HCT116 (cell line): Measurements from ENCODE around the gene ARMS2. TPM values are rescaled to one million over a fixed set of nuclear protein-coding genes. Genes with fewer than 3 reads are reported as not detected.
A peak's percentile ranks its signal among the peaks of the same experiment; 100 is the strongest.

Experiments used
- ATAC-seq: fragments of 200-7000 bp; cut with Tn5 transposase; 2 replicates; pipeline ENCODE4 v1.9.1; 2020; ENCODE audit warnings: mild to moderate bottlenecking, moderate library complexity
- BruUV-seq: library from RNA; stranded (reverse); fragments of 400-500 nt; replicated peaks from 2 replicates; lab custom pipeline; 2021; lab: Mats Ljungman, UMichigan
- CTCF ChIA-PET: fragments of 300-600 bp; sonication (Branson Sonifier 250); formaldehyde crosslinking; loops from one replicate; lab custom pipeline; 2021; ENCODE audit warnings: antibody characterized with exemption; lab: Charles Lee
- POLR2A ChIA-PET: fragments of 300-600, 350-600 bp; sonication (Branson Sonifier 250); formaldehyde crosslinking; loops from one replicate; lab custom pipeline; 2021; ENCODE audit warnings: antibody characterized with exemption; lab: Charles Lee
- RAD21 ChIA-PET, 2 experiments: fragments of 300-600 bp; sonication (Branson Sonifier 250); formaldehyde crosslinking; loops; one replicate each; lab custom pipeline; 2023; ENCODE audit warnings: low total read pairs in 2 of 2; ENCODE audit not compliant: uncharacterized antibody in 2 of 2, unreplicated experiment in 2 of 2, low non-redundant PET in 1 of 2; lab: Charles Lee
- DNase-seq: peaks from one replicate; pipeline ENCODE4 v3.0.0-alpha.2; 2010; ENCODE audit warnings: low read depth, low spot score
- H2AFZ ChIP-seq: fragments of 200-600 bp; shearing (Covaris generic), sonication (generic); 2 replicates; pipeline ENCODE4 v1.6.1; 2017; ENCODE audit warnings: low read depth, mixed run types, mixed read lengths, antibody characterized with exemption, low read length; ENCODE audit not compliant: poor library complexity, severe bottlenecking
- H3K27ac ChIP-seq: 2 replicates; pipeline ENCODE4 v1.5.1; 2012; ENCODE audit warnings: low read depth, low read length
- H3K27me3 ChIP-seq: fragments of 200-600 bp; sonication (generic); 2 replicates; pipeline ENCODE4 v1.6.1; 2016; ENCODE audit warnings: mixed run types, low read length, mixed read lengths; ENCODE audit not compliant: insufficient read depth
- H3K36me3 ChIP-seq, 2 experiments: fragments of 200-500 bp in 1 of 2; fragments of 200-600 bp in 1 of 2; sonication (Bioruptor generic) in 1 of 2; sonication (generic) in 1 of 2; 2 replicates each; pipeline versions ENCODE4 v1.5.1 to v1.6.1; 2014 to 2016; ENCODE audit warnings: low read length in 2 of 2, inconsistent platforms in 1 of 2, mixed read lengths in 1 of 2, mixed run types in 1 of 2; ENCODE audit not compliant: insufficient read depth in 2 of 2, control insufficient read depth in 1 of 2
- H3K4me1 ChIP-seq, 2 experiments: fragments of 200-600 bp in 1 of 2; sonication (generic) in 1 of 2; 2 replicates each; pipeline versions ENCODE4 v1.5.1 to v1.6.1; 2012 to 2017; ENCODE audit warnings: low read length in 2 of 2, inconsistent platforms in 1 of 2, mild to moderate bottlenecking in 1 of 2, mixed read lengths in 1 of 2, mixed run types in 1 of 2, moderate library complexity in 1 of 2; ENCODE audit not compliant: insufficient read depth in 2 of 2, control insufficient read depth in 1 of 2
- H3K4me2 ChIP-seq: fragments of 200-600 bp; sonication (generic); 2 replicates; pipeline ENCODE4 v1.6.1; 2017; ENCODE audit warnings: mixed run types, low read length, mixed read lengths
- H3K4me3 ChIP-seq, 2 experiments: fragments of 200-600 bp in 1 of 2; sonication (generic) in 1 of 2; replicated peaks in 1 of 2; 2 replicates each; pipeline ENCODE4 v1.5.1; 2011 to 2016; ENCODE audit warnings: low read length in 2 of 2, control low read depth in 1 of 2, low read depth in 1 of 2, mild to moderate bottlenecking in 1 of 2, mixed read lengths in 1 of 2, mixed run types in 1 of 2
- H3K79me2 ChIP-seq: fragments of 200-600 bp; sonication (generic); 2 replicates; pipeline ENCODE4 v1.6.1; 2017; ENCODE audit warnings: mild to moderate bottlenecking, mixed run types, low read length, moderate library complexity, mixed read lengths; ENCODE audit not compliant: insufficient read depth
- H3K9ac ChIP-seq: fragments of 200-600 bp; sonication (generic); 2 replicates; pipeline ENCODE4 v1.6.1; 2016; ENCODE audit warnings: low read length, mixed read lengths
- H3K9me2 ChIP-seq: fragments of 200-600 bp; sonication (generic), shearing (Covaris generic); 2 replicates; pipeline ENCODE4 v1.6.1; 2017; ENCODE audit warnings: mixed run types, mild to moderate bottlenecking, moderate library complexity; ENCODE audit not compliant: insufficient read depth
- H3K9me3 ChIP-seq, 2 experiments: fragments of 200-500 bp in 1 of 2; fragments of 200-600 bp in 1 of 2; sonication (Bioruptor generic) in 1 of 2; sonication (generic) in 1 of 2; 2 replicates each; pipeline ENCODE4 v1.6.1; 2014 to 2017; ENCODE audit warnings: low read length in 2 of 2, mixed read lengths in 2 of 2, inconsistent platforms in 1 of 2, low read depth in 1 of 2, mild to moderate bottlenecking in 1 of 2, mixed run types in 1 of 2, moderate library complexity in 1 of 2; ENCODE audit not compliant: control insufficient read depth in 1 of 2, insufficient read depth in 1 of 2
- H4K20me1 ChIP-seq: fragments of 200-600 bp; sonication (generic), shearing (Covaris generic); 2 replicates; pipeline ENCODE4 v1.6.1; 2017; ENCODE audit warnings: mixed run types, mild to moderate bottlenecking, moderate library complexity; ENCODE audit not compliant: insufficient read depth
- CBX3 ChIP-seq: IDR thresholded peaks from 2 replicates; pipeline ENCODE4 v1.6.1; 2012; ENCODE audit warnings: low read depth
- CEBPB ChIP-seq: IDR thresholded peaks from 2 replicates; pipeline ENCODE4 v1.6.1; 2012; ENCODE audit warnings: low read depth
- ELF1 ChIP-seq: IDR thresholded peaks from 2 replicates; pipeline ENCODE4 v1.6.1; 2012; ENCODE audit warnings: low read depth, borderline replicate concordance
- EZH2 ChIP-seq: fragments of 200-600 bp; sonication (generic); IDR thresholded peaks from 2 replicates; pipeline ENCODE4 v1.6.1; 2017; ENCODE audit warnings: antibody characterized with exemption, mixed run types
- EZH2phosphoT487 ChIP-seq: fragments of 200-600 bp; IDR thresholded peaks from 2 replicates; pipeline ENCODE4 v1.6.1; 2018; ENCODE audit warnings: antibody characterized with exemption, borderline replicate concordance
- FOSL1 ChIP-seq: IDR thresholded peaks from 2 replicates; pipeline ENCODE4 v1.6.1; 2012; ENCODE audit warnings: low read depth
- POLR2A ChIP-seq: IDR thresholded peaks from 2 replicates; pipeline ENCODE4 v1.7.0; 2011; ENCODE audit warnings: borderline replicate concordance; ENCODE audit not compliant: insufficient read depth, insufficient read length; ENCODE audit errors: extremely low read depth
- SP1 ChIP-seq: IDR thresholded peaks from 2 replicates; pipeline ENCODE4 v1.6.1; 2012; ENCODE audit warnings: low read depth
- SRF ChIP-seq: IDR thresholded peaks from 2 replicates; pipeline ENCODE4 v1.6.1; 2012; ENCODE audit warnings: low read depth
- TCF7L2 ChIP-seq: IDR thresholded peaks from 2 replicates; pipeline ENCODE4 v1.7.0; 2011; ENCODE audit warnings: borderline replicate concordance, inconsistent platforms; ENCODE audit not compliant: insufficient read depth, insufficient read length; ENCODE audit errors: extremely low read depth
- YY1 ChIP-seq: IDR thresholded peaks from 2 replicates; pipeline ENCODE4 v1.6.1; 2011; ENCODE audit warnings: low read length, low read depth, moderate library complexity, mild to moderate bottlenecking; ENCODE audit not compliant: insufficient replicate concordance; ENCODE audit errors: extremely low read depth
- ZFX ChIP-seq: fragments of 450-650 bp; IDR thresholded peaks from 2 replicates; pipeline ENCODE4 v1.6.1; 2017
- ZNF274 ChIP-seq: fragments of 200-500 bp; sonication (Bioruptor generic); IDR thresholded peaks from 2 replicates; pipeline ENCODE4 v1.6.1; 2014; ENCODE audit warnings: mild to moderate bottlenecking, low read depth, low read length, inconsistent platforms
- intact Hi-C: fragments of 100-400 bp; cut with micrococcal nuclease; formaldehyde crosslinking; loops from 2 replicates; pipeline ENCODE4 v1.10.0; 2022
- total RNA-seq: library from RNA; stranded (reverse); gene quantifications from one replicate; pipeline ENCODE4 v1.2.1, GENCODE V29; 2021; ENCODE audit not compliant: unreplicated experiment
- TF ChIP-seq, protein P1 (sequence below), 3 experiments: fragments of 200-600 bp in 1 of 3; sonication (generic) in 1 of 3; IDR thresholded peaks in 2 of 3; conservative IDR thresholded peaks in 1 of 3; 2 replicates each; pipeline ENCODE4 v1.5.1; 2012 to 2017; ENCODE audit warnings: low read depth in 2 of 3, low read length in 2 of 3, antibody characterized with exemption in 1 of 3, borderline replicate concordance in 1 of 3, control low read depth in 1 of 3, mild to moderate bottlenecking in 1 of 3, mixed read lengths in 1 of 3, mixed run types in 1 of 3, moderate library complexity in 1 of 3; ENCODE audit not compliant: insufficient read depth in 1 of 3
- TF ChIP-seq, protein P2 (sequence below): IDR thresholded peaks from 2 replicates; pipeline ENCODE4 v1.6.1; 2011; ENCODE audit warnings: mild to moderate bottlenecking, low read length, moderate library complexity; ENCODE audit not compliant: insufficient replicate concordance; ENCODE audit errors: extremely low read depth
- TF ChIP-seq, protein P3 (sequence below): IDR thresholded peaks from 2 replicates; pipeline ENCODE4 v1.6.1; 2012

Gene ARMS2
- total RNA-seq, 1 experiment from 2014 or later = not detected

DNA sequence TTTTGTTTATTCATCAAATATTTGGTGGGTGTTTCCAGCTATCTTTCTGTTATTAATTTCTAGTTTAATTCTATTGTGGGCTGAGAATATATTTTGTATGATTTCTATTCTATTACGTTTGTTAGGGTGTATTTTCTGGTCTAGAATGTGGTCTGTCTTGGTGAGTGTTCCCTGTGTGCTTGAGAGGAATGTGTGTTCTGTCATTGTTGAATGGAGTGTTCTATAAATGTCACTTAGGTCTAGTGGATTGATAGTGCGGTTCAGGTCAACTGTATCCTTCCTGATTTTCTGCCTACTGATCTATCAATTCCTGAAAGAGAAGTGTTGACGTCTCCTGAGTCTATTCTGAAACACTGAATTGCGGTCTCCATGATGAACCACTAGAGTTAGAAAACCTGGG, 15.4 kb downstream of the ARMS2 start:
- ChIA-PET POLR2A (no interaction called here), CTCF (interaction anchor here (2.0 to 2.9 kb wide), 2 partner anchors 96 to 171 kb away, joined by 5 to 7 read pairs; no protein-coding TSS in a partner anchor), RAD21 (interaction anchor here in 1 of 2 experiments (1.1 kb wide), 1 partner anchor 96 kb away, joined by 3 read pairs; no protein-coding TSS in a partner anchor)
- intact Hi-C loops = no loop called here
- H3K79me2 ChIP-seq = no peaks in the 10 kb centered on the region
- ATAC-seq (no peak), DNase-seq (no peak)
- no peak overlapping the region for H2AFZ ChIP-seq
- H3K9me2 ChIP-seq = no peaks in the 10 kb centered on the region
- BruUV-seq = no TSS peak
- H3K4me1 ChIP-seq = peaks cover 7 to 13% of the 10 kb centered on the region in 2 experiments; a peak in 3 of 4 replicates
- no peak overlapping the region for H3K9ac ChIP-seq
- no peaks in the 10 kb centered on the region for H3K9me3 ChIP-seq
- no peaks in the 10 kb centered on the region for H3K36me3 ChIP-seq
- H3K27ac ChIP-seq = no peak overlapping the region
- peaks cover 15% of the 10 kb centered on the region; the same call in 1 of the 2 replicates for H3K27me3 ChIP-seq
- H4K20me1 ChIP-seq = no peaks in the 10 kb centered on the region
- H3K4me3 ChIP-seq = no peak overlapping the region
- TF ChIP-seq SRF (peak; percentile 28; the same call in 1 of the 2 replicates), EZH2 (no peak)
- no peak overlapping the region for H3K4me2 ChIP-seq

DNA sequence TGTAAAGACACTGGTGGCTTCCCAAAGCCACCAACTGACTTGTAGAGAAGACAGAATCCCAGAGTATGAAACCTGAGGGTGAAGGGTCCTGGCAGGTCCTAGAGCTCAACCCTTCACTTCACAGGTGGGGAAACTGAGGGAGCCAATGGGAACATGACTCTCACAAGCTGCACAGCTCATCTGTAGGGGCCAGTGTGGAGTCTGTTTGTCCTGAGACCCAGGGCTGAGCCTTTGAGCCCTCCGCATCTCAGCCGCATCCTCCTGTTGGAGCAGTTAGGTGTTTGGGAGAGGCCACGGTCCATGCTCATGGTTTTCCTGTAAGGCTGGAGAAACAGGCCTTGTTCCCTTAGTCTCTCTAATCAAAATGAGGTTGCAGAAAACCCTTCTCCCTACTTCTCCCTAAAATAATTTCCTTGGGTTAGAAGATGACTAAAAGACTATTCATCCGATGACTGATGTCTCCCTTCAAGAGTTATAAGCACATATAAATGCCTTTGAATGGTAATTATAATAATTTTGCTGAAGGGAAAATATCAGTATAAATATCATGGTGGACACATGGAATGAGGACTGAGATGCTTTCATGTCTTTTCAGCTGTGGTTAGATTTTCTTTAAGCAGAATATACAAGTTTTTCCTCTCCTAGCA, 17.2 kb downstream of the ARMS2 start:
- no peak for DNase-seq
- no peak overlapping the region for H3K27ac ChIP-seq
- no peaks in the 10 kb centered on the region for H3K9me2 ChIP-seq
- H4K20me1 ChIP-seq = no peaks in the 10 kb centered on the region
- no peak for ATAC-seq
- CTCF ChIA-PET = interaction anchor here (0.6 kb wide), 1 partner anchor 184 kb away, joined by 3 read pairs; no protein-coding TSS in a partner anchor
- intact Hi-C loops = no loop called here
- no peak overlapping the region for H3K4me2 ChIP-seq
- H3K9ac ChIP-seq = no peak overlapping the region
- peaks cover 6% of the 10 kb centered on the region; the same call in 1 of the 2 replicates for H3K27me3 ChIP-seq
- TF ChIP-seq EZH2phosphoT487 (no peak), ZNF274 (no peak), ZFX (no peak), SP1 (no peak), ELF1 (no peak), CEBPB (no peak), YY1 (no peak), TCF7L2 (no peak), FOSL1 (no peak), POLR2A (no peak), CBX3 (no peak)
- TF ChIP-seq, protein P1, sequence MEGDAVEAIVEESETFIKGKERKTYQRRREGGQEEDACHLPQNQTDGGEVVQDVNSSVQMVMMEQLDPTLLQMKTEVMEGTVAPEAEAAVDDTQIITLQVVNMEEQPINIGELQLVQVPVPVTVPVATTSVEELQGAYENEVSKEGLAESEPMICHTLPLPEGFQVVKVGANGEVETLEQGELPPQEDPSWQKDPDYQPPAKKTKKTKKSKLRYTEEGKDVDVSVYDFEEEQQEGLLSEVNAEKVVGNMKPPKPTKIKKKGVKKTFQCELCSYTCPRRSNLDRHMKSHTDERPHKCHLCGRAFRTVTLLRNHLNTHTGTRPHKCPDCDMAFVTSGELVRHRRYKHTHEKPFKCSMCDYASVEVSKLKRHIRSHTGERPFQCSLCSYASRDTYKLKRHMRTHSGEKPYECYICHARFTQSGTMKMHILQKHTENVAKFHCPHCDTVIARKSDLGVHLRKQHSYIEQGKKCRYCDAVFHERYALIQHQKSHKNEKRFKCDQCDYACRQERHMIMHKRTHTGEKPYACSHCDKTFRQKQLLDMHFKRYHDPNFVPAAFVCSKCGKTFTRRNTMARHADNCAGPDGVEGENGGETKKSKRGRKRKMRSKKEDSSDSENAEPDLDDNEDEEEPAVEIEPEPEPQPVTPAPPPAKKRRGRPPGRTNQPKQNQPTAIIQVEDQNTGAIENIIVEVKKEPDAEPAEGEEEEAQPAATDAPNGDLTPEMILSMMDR (IDR thresholded peaks at IDR 0.05 in 2 of 3, conservative IDR thresholded peaks at IDR 0.05 in 1 of 3; ENCODE audit: borderline replicate concordance in 1 of 3, insufficient read depth in 1 of 3, low read depth in 2 of 3, low read length in 2 of 3) = no peak
- TF ChIP-seq, protein P2, sequence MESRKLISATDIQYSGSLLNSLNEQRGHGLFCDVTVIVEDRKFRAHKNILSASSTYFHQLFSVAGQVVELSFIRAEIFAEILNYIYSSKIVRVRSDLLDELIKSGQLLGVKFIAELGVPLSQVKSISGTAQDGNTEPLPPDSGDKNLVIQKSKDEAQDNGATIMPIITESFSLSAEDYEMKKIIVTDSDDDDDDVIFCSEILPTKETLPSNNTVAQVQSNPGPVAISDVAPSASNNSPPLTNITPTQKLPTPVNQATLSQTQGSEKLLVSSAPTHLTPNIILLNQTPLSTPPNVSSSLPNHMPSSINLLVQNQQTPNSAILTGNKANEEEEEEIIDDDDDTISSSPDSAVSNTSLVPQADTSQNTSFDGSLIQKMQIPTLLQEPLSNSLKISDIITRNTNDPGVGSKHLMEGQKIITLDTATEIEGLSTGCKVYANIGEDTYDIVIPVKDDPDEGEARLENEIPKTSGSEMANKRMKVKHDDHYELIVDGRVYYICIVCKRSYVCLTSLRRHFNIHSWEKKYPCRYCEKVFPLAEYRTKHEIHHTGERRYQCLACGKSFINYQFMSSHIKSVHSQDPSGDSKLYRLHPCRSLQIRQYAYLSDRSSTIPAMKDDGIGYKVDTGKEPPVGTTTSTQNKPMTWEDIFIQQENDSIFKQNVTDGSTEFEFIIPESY = no peak
- TF ChIP-seq, protein P3, sequence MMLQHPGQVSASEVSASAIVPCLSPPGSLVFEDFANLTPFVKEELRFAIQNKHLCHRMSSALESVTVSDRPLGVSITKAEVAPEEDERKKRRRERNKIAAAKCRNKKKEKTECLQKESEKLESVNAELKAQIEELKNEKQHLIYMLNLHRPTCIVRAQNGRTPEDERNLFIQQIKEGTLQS = no peak
- TF ChIP-seq, all 23 proteins: peak for 0
- H3K9me3 ChIP-seq = no peaks in the 10 kb centered on the region
- no peaks in the 10 kb centered on the region for H3K36me3 ChIP-seq
- H3K4me3 ChIP-seq = no peak overlapping the region
- no peak overlapping the region for H2AFZ ChIP-seq
- ChIA-PET RAD21 (no interaction called here), POLR2A (no interaction called here)
- no TSS peak for BruUV-seq
- H3K79me2 ChIP-seq = no peaks in the 10 kb centered on the region
- peaks cover 7 to 13% of the 10 kb centered on the region in 2 experiments; a peak in 3 of 4 replicates for H3K4me1 ChIP-seq
